ENCODE results near the gene CATSPERZ. TPM values are rescaled to one million over a fixed set of nuclear protein-coding genes. Genes with fewer than 3 reads are reported as not detected.
A peak's percentile ranks its signal among the peaks of the same experiment; 100 is the strongest.

CATSPERZ gene
- total RNA-seq, 1 donor from 2014 or later, result 0.26 TPM

GRCh38 chr11:64281957-64282770, 18.0 kb upstream of the CATSPERZ start:
- H3K36me3 ChIP-seq (ENCODE audit: control insufficient read depth, insufficient read depth, low read length), result peaks cover 9% of the 10 kb centered on the region
- DNase-seq (ENCODE audit: low read depth), result no peak
- no peak for TF ChIP-seq CTCF (IDR thresholded peaks at IDR 0.05; ENCODE audit: insufficient read depth, low read length, severe bottlenecking)
- FAIRE-seq, result peak; percentile 50
- no peaks in the 10 kb centered on the region for H3K27me3 ChIP-seq (ENCODE audit: control insufficient read depth, insufficient read depth, low read length)
- no peak overlapping the region for H3K4me3 ChIP-seq (ENCODE audit: low read depth, low read length)

- DNase-seq (ENCODE audit: low read depth) (no peak), FAIRE-seq (no peak)
- Histone ChIP-seq H3K27me3 (ENCODE audit: control insufficient read depth, insufficient read depth, low read length) (no peaks in the 10 kb centered on the region), H3K4me3 (ENCODE audit: low read depth, low read length) (no peak overlapping the region), H3K36me3 (ENCODE audit: control insufficient read depth, insufficient read depth, low read length) (peaks cover 9% of the 10 kb centered on the region)
- no peak for TF ChIP-seq CTCF (IDR thresholded peaks at IDR 0.05; ENCODE audit: insufficient read depth, low read length, severe bottlenecking)
These were observed 17.1 kb upstream of the CATSPERZ start for GRCh38 chr11:64283092-64283491.

- Histone ChIP-seq H3K4me3 (ENCODE audit: low read depth, low read length) (peak within 1 kb of the TSS; percentile 72), H3K27me3 (ENCODE audit: control insufficient read depth, insufficient read depth, low read length) (no peaks in the 10 kb centered on the region), H3K36me3 (ENCODE audit: control insufficient read depth, insufficient read depth, low read length) (peaks cover 6% of the 10 kb centered on the region)
- no peak for TF ChIP-seq CTCF (IDR thresholded peaks at IDR 0.05; ENCODE audit: insufficient read depth, low read length, severe bottlenecking)
- FAIRE-seq, result peak; percentile 40
- peak; percentile 76 for DNase-seq (ENCODE audit: low read depth)
These were observed 15.9 kb upstream of the CATSPERZ start, which contains the start of gene BAD for GRCh38 chr11:64284048-64284961. BAD (minus strand) TSS chr11:64284665; CDS start chr11:64284368, 297 bp downstream.

GRCh38 chr11:64284962-64285884, 14.9 kb upstream of the CATSPERZ start, which contains the start of gene GPR137:
GPR137 (plus strand) TSS chr11:64285848; CDS start chr11:64286525, 677 bp downstream.
- Histone ChIP-seq H3K27me3 (ENCODE audit: control insufficient read depth, insufficient read depth, low read length) (no peaks in the 10 kb centered on the region), H3K36me3 (ENCODE audit: control insufficient read depth, insufficient read depth, low read length) (peaks cover 6% of the 10 kb centered on the region), H3K4me3 (ENCODE audit: low read depth, low read length) (peak within 1 kb of the TSS; percentile 72)
- DNase-seq (ENCODE audit: low read depth) (peak; percentile 48), FAIRE-seq (no peak)
- TF ChIP-seq CTCF (IDR thresholded peaks at IDR 0.05; ENCODE audit: insufficient read depth, low read length, severe bottlenecking), result no peak

Data from bronchial epithelial cell (primary cell).